DND-41 (cell line): ENCODE measurements around the gene COL4A2.

Experiments
- EZH2 ChIP-seq: IDR thresholded peaks from 3 replicates; pipeline ENCODE4 v1.6.1; 2012; ENCODE audit warnings: borderline replicate concordance, low read depth, mild to moderate bottlenecking, moderate library complexity, low read length, inconsistent platforms; ENCODE audit not compliant: severe bottlenecking
- TF ChIP-seq, protein P1 (sequence below): IDR thresholded peaks from 2 replicates; pipeline ENCODE4 v1.5.1; 2012; ENCODE audit warnings: borderline replicate concordance, low read length, moderate library complexity, mild to moderate bottlenecking; ENCODE audit not compliant: poor library complexity, severe bottlenecking; ENCODE audit errors: extremely low read depth

DNA sequence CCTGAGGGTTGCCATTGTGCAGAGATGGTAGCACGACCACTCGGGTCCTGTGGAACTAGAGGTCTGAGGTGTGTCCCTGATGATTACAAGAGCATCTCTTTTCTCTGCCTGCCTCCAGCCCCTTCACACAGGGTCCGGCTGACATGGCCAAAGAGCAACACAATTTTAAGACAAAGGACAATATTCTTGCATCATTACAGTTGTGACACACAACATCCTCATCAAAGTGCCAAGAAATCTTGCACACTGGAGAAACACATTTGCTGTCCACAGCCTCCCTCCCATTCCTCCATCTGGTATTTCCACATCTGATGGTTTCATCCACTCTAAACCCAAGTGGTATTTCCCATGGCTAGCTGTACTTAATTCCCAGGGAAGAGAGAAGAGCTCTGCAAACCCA lies 12.9 kb upstream of the COL4A2 start:
- TF ChIP-seq, protein P1, sequence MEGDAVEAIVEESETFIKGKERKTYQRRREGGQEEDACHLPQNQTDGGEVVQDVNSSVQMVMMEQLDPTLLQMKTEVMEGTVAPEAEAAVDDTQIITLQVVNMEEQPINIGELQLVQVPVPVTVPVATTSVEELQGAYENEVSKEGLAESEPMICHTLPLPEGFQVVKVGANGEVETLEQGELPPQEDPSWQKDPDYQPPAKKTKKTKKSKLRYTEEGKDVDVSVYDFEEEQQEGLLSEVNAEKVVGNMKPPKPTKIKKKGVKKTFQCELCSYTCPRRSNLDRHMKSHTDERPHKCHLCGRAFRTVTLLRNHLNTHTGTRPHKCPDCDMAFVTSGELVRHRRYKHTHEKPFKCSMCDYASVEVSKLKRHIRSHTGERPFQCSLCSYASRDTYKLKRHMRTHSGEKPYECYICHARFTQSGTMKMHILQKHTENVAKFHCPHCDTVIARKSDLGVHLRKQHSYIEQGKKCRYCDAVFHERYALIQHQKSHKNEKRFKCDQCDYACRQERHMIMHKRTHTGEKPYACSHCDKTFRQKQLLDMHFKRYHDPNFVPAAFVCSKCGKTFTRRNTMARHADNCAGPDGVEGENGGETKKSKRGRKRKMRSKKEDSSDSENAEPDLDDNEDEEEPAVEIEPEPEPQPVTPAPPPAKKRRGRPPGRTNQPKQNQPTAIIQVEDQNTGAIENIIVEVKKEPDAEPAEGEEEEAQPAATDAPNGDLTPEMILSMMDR: no peak
- no peak for TF ChIP-seq EZH2
